HepG2 (cell line): ENCODE data around the gene EEPD1. TPM values are rescaled to one million over a fixed set of nuclear protein-coding genes. Genes with fewer than 3 reads are reported as not detected.

Experiments
- ATAC-seq: fragments of 200-7000 bp; cut with Tn5 transposase; 3 replicates; pipeline ENCODE4 v1.9.1; 2020; ENCODE audit warnings: mild to moderate bottlenecking, moderate library complexity
- BruUV-seq: library from RNA; stranded (reverse); fragments of 400-500 nt; replicated peaks from 2 replicates; lab custom pipeline; 2021; lab: Mats Ljungman, UMichigan
- CTCF ChIA-PET: fragments of 300-600 bp; formaldehyde crosslinking; extraction: SDS; loops from one replicate; lab custom pipeline; 2021; ENCODE audit warnings: low total read pairs, inconsistent platforms, low intra/inter-chr PET ratio; lab: Yijun Ruan, JAX
- POLR2A ChIA-PET: fragments of 350-600 bp; sonication (Branson Sonifier 250); formaldehyde crosslinking; loops from one replicate; lab custom pipeline; 2020; ENCODE audit warnings: antibody characterized with exemption, inconsistent platforms; lab: Yijun Ruan, JAX
- DNase-seq: peaks from one replicate; pipeline ENCODE4 v3.0.0-alpha.2; 2015; ENCODE audit warnings: low spot score
- FAIRE-seq: peaks from 3 replicates; lab custom pipeline; 2011; peaks lifted over from hg19 to GRCh38; lab: Jason Lieb, UNC
- H2AFZ ChIP-seq: one replicate; pipeline ENCODE4 v1.6.1; 2011; ENCODE audit warnings: low read length, inconsistent platforms
- H3K27ac ChIP-seq: fragments of 300-600 bp; 3 replicates; pipeline ENCODE4 v1.8.0; 2011; ENCODE audit warnings: mixed run types, mild to moderate bottlenecking, mixed read lengths, low read length, inconsistent platforms; ENCODE audit not compliant: insufficient read depth; ENCODE audit errors: extremely low read length
- H3K27me3 ChIP-seq, 2 experiments: fragments of 200-600 bp in 1 of 2; 2 replicates in 1 of 2; 3 replicates in 1 of 2; pipeline versions ENCODE4 v1.6.0 to v1.8.0; 2011; ENCODE audit warnings: low read length in 2 of 2, mild to moderate bottlenecking in 2 of 2, moderate library complexity in 2 of 2, inconsistent platforms in 1 of 2; ENCODE audit not compliant: insufficient read depth in 2 of 2, control insufficient read depth in 1 of 2
- H3K36me3 ChIP-seq, 2 experiments: fragments of 200-600 bp in 1 of 2; replicated peaks in 1 of 2; 2 replicates in 1 of 2; 3 replicates in 1 of 2; pipeline versions ENCODE4 v1.5.1 to v1.8.0; 2011; ENCODE audit warnings: low read length in 2 of 2, inconsistent platforms in 1 of 2; ENCODE audit not compliant: insufficient read depth in 2 of 2, control insufficient read depth in 1 of 2
- H3K4me1 ChIP-seq: 2 replicates; pipeline ENCODE4 v1.5.1; 2012; ENCODE audit warnings: low read length, inconsistent platforms; ENCODE audit not compliant: insufficient read depth
- H3K4me2 ChIP-seq: 2 replicates; pipeline ENCODE4 v1.6.0; 2011; ENCODE audit warnings: low read depth, low read length, inconsistent platforms
- H3K4me3 ChIP-seq, 3 experiments: fragments of 200-600 bp in 1 of 3; sonication (generic), shearing (Covaris generic) in 1 of 3; replicated peaks in 1 of 3; 2 replicates each; pipeline ENCODE4 v1.5.1; 2011 to 2016; ENCODE audit warnings: low read length in 3 of 3, inconsistent platforms in 2 of 3, low read depth in 2 of 3, mild to moderate bottlenecking in 2 of 3, control low read depth in 1 of 3, mixed read lengths in 1 of 3; ENCODE audit not compliant: insufficient read depth in 1 of 3
- H3K79me2 ChIP-seq: one replicate; pipeline ENCODE4 v1.6.1; 2011; ENCODE audit warnings: low read length, inconsistent platforms; ENCODE audit not compliant: insufficient read depth
- H3K9ac ChIP-seq: 2 replicates; pipeline ENCODE4 v1.6.0; 2011; ENCODE audit warnings: mild to moderate bottlenecking, low read depth, low read length, inconsistent platforms; ENCODE audit not compliant: insufficient read depth
- H3K9me3 ChIP-seq: 2 replicates; pipeline ENCODE4 v1.5.1; 2012; ENCODE audit warnings: mild to moderate bottlenecking, low read length
- H4K20me1 ChIP-seq: 2 replicates; pipeline ENCODE4 v1.6.0; 2011; ENCODE audit warnings: inconsistent platforms, mild to moderate bottlenecking, low read length, moderate library complexity; ENCODE audit not compliant: insufficient read depth
- CEBPG ChIP-seq: IDR thresholded peaks from 2 replicates; pipeline ENCODE4 v1.6.1; 2016
- EED ChIP-seq: sonication (generic); formaldehyde crosslinking; IDR thresholded peaks from 2 replicates; pipeline ENCODE4 v1.5.0; 2020; ENCODE audit warnings: mild to moderate bottlenecking, missing genetic modification reagents
- THYN1 ChIP-seq: sonication (generic); formaldehyde crosslinking; IDR thresholded peaks from 2 replicates; pipeline ENCODE4 v1.8.1; 2023; ENCODE audit warnings: low read depth, mild to moderate bottlenecking, moderate library complexity, missing genetic modification reagents, borderline replicate concordance
- ZFP82 ChIP-seq: sonication (generic); formaldehyde crosslinking; IDR thresholded peaks from 2 replicates; pipeline ENCODE4 v1.5.1; 2020; ENCODE audit warnings: mild to moderate bottlenecking, missing genetic modification reagents, borderline replicate concordance
- ZHX2 ChIP-seq, 2 experiments: sonication (generic) in 1 of 2; formaldehyde crosslinking in 1 of 2; IDR thresholded peaks; 2 replicates each; pipeline versions ENCODE4 v1.6.1 to v1.9.0; 2014 to 2022; ENCODE audit warnings: antibody characterized with exemption in 1 of 2, borderline replicate concordance in 1 of 2, inconsistent platforms in 1 of 2, low read depth in 1 of 2, missing genetic modification reagents in 1 of 2
- ZNF558 ChIP-seq: sonication (generic); formaldehyde crosslinking; IDR thresholded peaks from 2 replicates; pipeline ENCODE4 v1.9.0; 2022; ENCODE audit warnings: mild to moderate bottlenecking, missing genetic modification reagents, borderline replicate concordance
- WGBS: methylation state at CpG from one replicate; pipeline ENCODE4 v1.1.6; 2017; ENCODE audit warnings: low lambda C conversion rate; 5-methylcytosine and 5-hydroxymethylcytosine counted together
- in situ Hi-C: cut with HindIII; loops from 2 replicates; pipeline ENCODE4 v1.10.0; 2017; ENCODE audit warnings: low pct_unique_long_range_greater_than_20kb; ENCODE audit not compliant: extremely low pct_ligation_motif_present
- intact Hi-C: fragments of 100-400 bp; cut with micrococcal nuclease; formaldehyde crosslinking; loops from one replicate; pipeline ENCODE4 v1.10.0; 2022; ENCODE audit not compliant: unreplicated experiment
- polyA plus RNA-seq, 8 experiments: library from polyadenylated mRNA; depleted of rRNA in 3 of 8; stranded (reverse) in 7 of 8; unstranded in 1 of 8; fragments of >200 nt; fragmentation: Illumina TruSeq in 4 of 8; extraction: Trizol in 4 of 8; gene quantifications; 2 replicates each; pipeline versions ENCODE4 v1.2.1 to v1.2.3, GENCODE V29; 2011 to 2016; ENCODE audit warnings: low read depth in 4 of 8, missing spikeins in 1 of 8, mixed read lengths in 1 of 8; ENCODE audit not compliant: insufficient read depth in 1 of 8
- total RNA-seq, 5 experiments: library from RNA; depleted of rRNA; stranded (reverse); fragments of >200 nt; fragmentation: Illumina TruSeq; extraction: Trizol; gene quantifications; 2 replicates each; pipeline ENCODE4 v1.2.3, GENCODE V29; 2016; ENCODE audit warnings: low read depth in 1 of 5
- TF ChIP-seq, protein P1 (sequence below): IDR thresholded peaks from 2 replicates; pipeline ENCODE4 v1.6.1; 2016; ENCODE audit warnings: missing genetic modification reagents, missing compliant biosample characterization

Gene EEPD1
- total and polyA plus RNA-seq, 2 of the 13 experiments (the other 11 are each of a cell fraction or from before 2014, with no cell fraction given): 10.1 to 16.4 TPM

DNA sequence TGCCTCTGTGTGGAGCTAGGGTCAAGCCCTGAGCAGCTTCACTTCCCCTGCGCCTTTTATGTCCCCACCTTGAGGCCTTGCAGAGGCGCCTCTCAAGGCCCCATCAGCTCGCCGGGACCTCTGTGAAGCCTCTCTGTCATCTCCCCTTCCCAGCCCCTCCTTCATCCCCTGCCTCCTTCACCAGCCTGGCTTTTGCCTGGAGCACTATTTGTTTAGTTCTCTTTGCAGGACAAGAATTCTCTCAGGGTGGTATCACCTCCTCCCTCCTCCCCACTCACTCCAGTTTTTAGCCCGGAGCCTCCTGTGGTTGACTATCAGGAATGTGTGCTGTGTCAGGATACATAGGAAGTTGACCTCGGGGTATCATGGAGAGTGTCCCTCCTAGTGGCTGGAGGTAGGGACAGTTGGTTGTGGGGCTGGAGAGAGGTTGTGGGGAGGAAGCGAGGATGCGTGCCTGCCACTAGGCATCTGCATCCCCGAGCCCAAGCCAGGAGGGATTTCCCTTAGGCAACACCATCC, 146.8 kb downstream of the EEPD1 start:
- Histone ChIP-seq H3K27ac (no peak overlapping the region), H3K9me3 (no peaks in the 10 kb centered on the region), H3K27me3 (no peaks in the 10 kb centered on the region), H3K36me3 (peaks cover 13 to 35% of the 10 kb centered on the region in 2 experiments; a peak in 4 of 5 replicates), H4K20me1 (no peaks in the 10 kb centered on the region), H3K9ac (no peak overlapping the region), H3K4me1 (peaks cover 29% of the 10 kb centered on the region), H2AFZ (no peak overlapping the region), H3K4me2 (no peak overlapping the region), H3K79me2 (no peaks in the 10 kb centered on the region), H3K4me3 (no peak overlapping the region)
- CTCF ChIA-PET: no interaction called here
- POLR2A ChIA-PET: no interaction called here
- DNase-seq (no peak), ATAC-seq (peak; percentile 13; the same call in 1 of the 3 replicates), FAIRE-seq (no peak)
- no peak for TF ChIP-seq CEBPG
- TF ChIP-seq ZFP82 (CRISPR knock-in tag): no peak
- TF ChIP-seq EED (CRISPR knock-in tag): no peak
- in situ Hi-C loops (loop anchor here (10.0 to 25.0 kb wide), 2 partner anchors 145 to 588 kb away; partner anchors contain the start of gene EEPD1), intact Hi-C loops (no loop called here)
- WGBS: 89% methylated on average over 9 of the region's 9 CpGs
- no TSS peak for BruUV-seq

- Histone ChIP-seq H3K4me2 (no peak overlapping the region), H3K9me3 (no peaks in the 10 kb centered on the region), H2AFZ (no peak overlapping the region), H3K36me3 (peaks cover 13 to 35% of the 10 kb centered on the region in 2 experiments; a peak in 4 of 5 replicates), H3K4me3 (no peak overlapping the region), H3K4me1 (peaks cover 29% of the 10 kb centered on the region), H3K27ac (no peak overlapping the region), H4K20me1 (no peaks in the 10 kb centered on the region), H3K79me2 (no peaks in the 10 kb centered on the region), H3K9ac (no peak overlapping the region), H3K27me3 (no peaks in the 10 kb centered on the region)
- FAIRE-seq (no peak), DNase-seq (no peak), ATAC-seq (no peak)
- in situ Hi-C loops: loop anchor here (25.0 kb wide), 1 partner anchor 589 kb away; no protein-coding TSS in a partner anchor
- CTCF ChIA-PET: no interaction called here
- WGBS: 88% methylated on average over 7 of the region's 9 CpGs
- BruUV-seq: no TSS peak
- intact Hi-C loops: no loop called here
- POLR2A ChIA-PET: interaction anchor here (1.7 kb wide), 1 partner anchor 9 kb away, joined by 3 read pairs; no protein-coding TSS in a partner anchor
- TF ChIP-seq, protein P1, sequence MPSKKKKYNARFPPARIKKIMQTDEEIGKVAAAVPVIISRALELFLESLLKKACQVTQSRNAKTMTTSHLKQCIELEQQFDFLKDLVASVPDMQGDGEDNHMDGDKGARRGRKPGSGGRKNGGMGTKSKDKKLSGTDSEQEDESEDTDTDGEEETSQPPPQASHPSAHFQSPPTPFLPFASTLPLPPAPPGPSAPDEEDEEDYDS (CRISPR knock-in tag): no peak
- TF ChIP-seq THYN1 (no peak), ZNF558 (CRISPR knock-in tag) (no peak), ZHX2 (IDR thresholded peaks at IDR 0.05; ENCODE audit: low read depth) (no peak), ZHX2 (CRISPR knock-in tag; IDR thresholded peaks at IDR 0.05; ENCODE audit: borderline replicate concordance) (no peak)
Observed at GRCh38 chr7:36300696-36301350, 147.8 kb downstream of the EEPD1 start.
